ENCODE measurements around the gene TOX3. TPM values are rescaled to one million over a fixed set of nuclear protein-coding genes. Genes with fewer than 3 reads are reported as not detected.
A peak's percentile ranks its signal among the peaks of the same experiment; 100 is the strongest.

TOX3 gene
- polyA plus RNA-seq, 3 donors, result 30.0 to 37.4 (median 35.2) TPM

GRCh38 chr16:52543654-52544053, 3.3 kb downstream of the TOX3 start:
- DNase-seq, result peak; percentile 7

GRCh38 chr16:52540910-52541309, 6.0 kb downstream of the TOX3 start:
- DNase-seq, result no peak

GRCh38 chr16:52539191-52539590, 7.8 kb downstream of the TOX3 start:
- DNase-seq, result no peak

- no peak for DNase-seq
Observed at GRCh38 chr16:52538511-52538910, 8.4 kb downstream of the TOX3 start.

- DNase-seq, result no peak
Observed at GRCh38 chr16:52537516-52537915, 9.4 kb downstream of the TOX3 start.

GRCh38 chr16:52535076-52535475, 11.9 kb downstream of the TOX3 start:
- DNase-seq, result no peak

- DNase-seq, result no peak
Observed at GRCh38 chr16:52533296-52533695, 13.6 kb downstream of the TOX3 start.

- no peak for DNase-seq
Observed at GRCh38 chr16:52532384-52532783, 14.6 kb downstream of the TOX3 start.

- DNase-seq, result no peak
Observed at GRCh38 chr16:52529226-52529625, 17.7 kb downstream of the TOX3 start.

- DNase-seq, result no peak
Observed at GRCh38 chr16:52528393-52529065, 18.4 kb downstream of the TOX3 start.

- no peak for DNase-seq
Observed at GRCh38 chr16:52526830-52527229, 20.1 kb downstream of the TOX3 start.

- DNase-seq, result no peak
Observed at GRCh38 chr16:52526116-52526828, 20.7 kb downstream of the TOX3 start.

GRCh38 chr16:52521570-52521969, 25.4 kb downstream of the TOX3 start:
- DNase-seq, result no peak

- DNase-seq, result no peak
Observed at GRCh38 chr16:52518884-52519283, 28.1 kb downstream of the TOX3 start.

- DNase-seq, result peak; percentile 4
Observed at GRCh38 chr16:52515068-52515671, 31.8 kb downstream of the TOX3 start.

- DNase-seq, result no peak
Observed at GRCh38 chr16:52512297-52512987, 34.5 kb downstream of the TOX3 start.

GRCh38 chr16:52501746-52502145, 45.2 kb downstream of the TOX3 start:
- DNase-seq, result no peak

- no peak for DNase-seq
Observed at GRCh38 chr16:52500963-52501362, 46.0 kb downstream of the TOX3 start.

GRCh38 chr16:52499060-52499440, 47.9 kb downstream of the TOX3 start:
- DNase-seq, result no peak

- no peak for DNase-seq
Observed at GRCh38 chr16:52498328-52499059, 48.4 kb downstream of the TOX3 start.

GRCh38 chr16:52497067-52497816, 49.7 kb downstream of the TOX3 start:
- peak; percentile 45 for DNase-seq
